ENCODE measurements around the gene MED22. TPM values are rescaled to one million over a fixed set of nuclear protein-coding genes. Genes with fewer than 3 reads are reported as not detected.
"Not testable (repeated sequence)": the region's sequence is repeated elsewhere in the genome, so short reads cannot be mapped to it uniquely, and the experiment has no call there.

MED22 gene
- total RNA-seq, 1 donor from 2014 or later, result 31.7 TPM

- Mint-ChIP-seq H3K36me3 (no peaks in the 10 kb centered on the region), H3K27me3 (ENCODE audit: insufficient read depth, low read depth) (peaks cover 11% of the 10 kb centered on the region), H3K4me3 (no peak overlapping the region), H3K27ac (no peak overlapping the region), H3K9me3 (peaks cover 2% of the 10 kb centered on the region), H3K4me1 (no peaks in the 10 kb centered on the region)
- Histone ChIP-seq H3F3A (ENCODE audit: low read depth) (no peaks in the 10 kb centered on the region), H3K9me3 (ENCODE audit: low read depth) (no peaks in the 10 kb centered on the region), H3K4me1 (no peaks in the 10 kb centered on the region), H3K79me2 (ENCODE audit: low read depth) (no peaks in the 10 kb centered on the region), H3K4me2 (no peak overlapping the region), H3K4me3 (no peak overlapping the region), H2AFZ (replicated peaks) (no peak overlapping the region), H3K27me3 (peaks cover 17% of the 10 kb centered on the region), H4K20me1 (ENCODE audit: low read depth) (no peaks in the 10 kb centered on the region), H3K27ac (no peak overlapping the region), H3K36me3 (no peaks in the 10 kb centered on the region), H3K9ac (no peak overlapping the region)
- DNase-seq (ENCODE audit: low spot score), result no peak
- TF ChIP-seq EZH2phosphoT487 (IDR thresholded peaks at IDR 0.05), result no peak
- no peak for TF ChIP-seq CTCF (IDR thresholded peaks at IDR 0.05)
- TF ChIP-seq EZH2 (IDR thresholded peaks at IDR 0.05), result no peak
Observed at GRCh38 chr9:133303266-133304157, 44.4 kb downstream of the MED22 start.

DNA sequence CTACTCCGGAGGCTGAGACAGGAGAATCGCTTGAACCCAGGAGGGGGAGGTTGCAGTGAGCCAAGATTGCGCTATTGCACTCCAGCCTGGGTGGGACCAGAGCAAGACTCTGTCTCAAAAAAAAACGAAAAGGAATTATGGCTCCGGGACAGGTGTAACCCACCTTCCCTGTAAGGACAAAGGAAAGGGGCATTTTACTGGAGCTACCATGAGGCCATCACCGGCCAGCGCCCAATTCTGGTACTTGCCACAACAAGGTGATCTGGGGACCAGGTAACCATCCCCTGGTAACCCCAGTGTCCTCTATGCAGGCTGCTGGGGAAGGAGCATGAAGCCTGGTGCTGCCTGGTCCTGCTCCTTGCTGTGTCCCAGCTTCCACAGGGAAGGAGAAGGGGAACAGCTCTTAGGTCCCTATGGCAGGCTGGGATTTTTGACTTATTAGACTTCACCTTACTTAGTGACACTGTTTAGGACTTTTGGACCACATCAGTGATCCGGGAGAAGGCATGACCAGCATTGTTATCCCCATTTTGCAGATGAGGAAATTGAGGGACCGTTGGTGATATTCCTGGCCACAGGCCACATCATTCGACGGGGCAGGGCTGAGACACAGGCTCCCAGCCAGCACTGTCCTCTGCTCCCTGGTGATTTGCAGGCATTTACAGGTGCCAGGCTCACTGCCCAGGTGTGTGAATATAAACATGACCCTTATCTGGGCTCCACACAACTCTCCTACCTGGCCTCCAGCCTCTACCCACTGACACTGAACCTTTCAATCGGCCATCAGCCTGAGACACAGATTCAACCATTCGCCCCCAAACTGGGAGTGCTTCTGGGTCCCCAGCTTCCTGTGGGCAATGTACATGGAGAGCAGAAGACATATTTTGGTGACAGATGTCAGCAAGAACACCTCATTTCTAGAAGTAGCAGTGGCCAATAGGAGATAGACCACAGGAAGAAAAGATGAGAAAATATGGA, 46.4 kb downstream of the MED22 start:
- H3K9me3 ChIP-seq (ENCODE audit: low read depth), result no peaks in the 10 kb centered on the region
- TF ChIP-seq EZH2phosphoT487 (IDR thresholded peaks at IDR 0.05), result no peak
- no peak for TF ChIP-seq CTCF (IDR thresholded peaks at IDR 0.05)
- TF ChIP-seq EZH2 (IDR thresholded peaks at IDR 0.05), result no peak
- no peak overlapping the region for H3K27ac ChIP-seq
- H3K4me1 ChIP-seq, result no peaks in the 10 kb centered on the region
- no peak overlapping the region for H3K9ac ChIP-seq
- Mint-ChIP-seq H3K4me3 (no peak overlapping the region), H3K9me3 (peaks cover 6% of the 10 kb centered on the region), H3K27ac (no peak overlapping the region), H3K36me3 (no peaks in the 10 kb centered on the region), H3K4me1 (no peaks in the 10 kb centered on the region), H3K27me3 (ENCODE audit: insufficient read depth, low read depth) (peaks cover 13% of the 10 kb centered on the region)
- no peaks in the 10 kb centered on the region for H3K36me3 ChIP-seq
- H3K27me3 ChIP-seq, result peaks cover 12% of the 10 kb centered on the region
- H4K20me1 ChIP-seq (ENCODE audit: low read depth), result no peaks in the 10 kb centered on the region
- no peak overlapping the region for H2AFZ ChIP-seq (replicated peaks)
- no peak overlapping the region for H3K4me3 ChIP-seq
- H3K79me2 ChIP-seq (ENCODE audit: low read depth), result no peaks in the 10 kb centered on the region
- H3F3A ChIP-seq (ENCODE audit: low read depth), result no peaks in the 10 kb centered on the region
- no peak for DNase-seq (ENCODE audit: low spot score)
- H3K4me2 ChIP-seq, result no peak overlapping the region

DNA sequence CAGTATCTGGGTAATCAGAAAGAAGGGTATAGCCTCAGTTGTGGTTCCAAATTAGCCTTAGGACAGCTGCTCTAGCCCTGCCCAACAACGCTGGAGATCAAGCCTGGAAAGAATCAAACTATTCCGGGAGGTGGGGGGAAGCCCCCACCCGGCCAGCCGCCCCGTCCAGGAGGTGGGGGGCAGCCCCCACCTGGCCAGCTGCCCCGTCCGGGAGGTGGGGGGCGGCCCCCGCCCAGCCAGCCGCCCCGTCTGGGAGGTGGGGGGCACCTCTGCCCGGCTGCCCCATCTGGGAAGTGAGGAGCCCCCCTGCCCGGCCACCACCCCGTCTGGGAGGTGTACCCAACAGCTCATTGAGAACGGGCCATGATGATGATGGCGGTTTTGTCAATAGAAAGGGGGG, 47.9 kb downstream of the MED22 start:
- DNase-seq (ENCODE audit: low spot score); H3K36me3 Mint-ChIP-seq; H2AFZ ChIP-seq (replicated peaks); H4K20me1 ChIP-seq (ENCODE audit: low read depth); H3K27ac ChIP-seq; H3K9me3 Mint-ChIP-seq; H3K79me2 ChIP-seq (ENCODE audit: low read depth); H3K4me1 ChIP-seq; H3K9ac ChIP-seq; H3K27ac Mint-ChIP-seq; H3K9me3 ChIP-seq (ENCODE audit: low read depth); H3K4me1 Mint-ChIP-seq; H3K36me3 ChIP-seq; H3K4me2 ChIP-seq; H3K4me3 Mint-ChIP-seq; H3K4me3 ChIP-seq; H3F3A ChIP-seq (ENCODE audit: low read depth): not testable (repeated sequence)
- H3K27me3 Mint-ChIP-seq (ENCODE audit: insufficient read depth, low read depth), result peaks cover 13% of the 10 kb centered on the region
- peaks cover 12% of the 10 kb centered on the region for H3K27me3 ChIP-seq

Data from neural progenitor cell (in vitro differentiated cells).